Measurements from ENCODE around the gene MAB21L3.
"Not testable (repeated sequence)": the region's sequence is repeated elsewhere in the genome, so short reads cannot be mapped to it uniquely, and the experiment has no call there.

MAB21L3 gene

DNA sequence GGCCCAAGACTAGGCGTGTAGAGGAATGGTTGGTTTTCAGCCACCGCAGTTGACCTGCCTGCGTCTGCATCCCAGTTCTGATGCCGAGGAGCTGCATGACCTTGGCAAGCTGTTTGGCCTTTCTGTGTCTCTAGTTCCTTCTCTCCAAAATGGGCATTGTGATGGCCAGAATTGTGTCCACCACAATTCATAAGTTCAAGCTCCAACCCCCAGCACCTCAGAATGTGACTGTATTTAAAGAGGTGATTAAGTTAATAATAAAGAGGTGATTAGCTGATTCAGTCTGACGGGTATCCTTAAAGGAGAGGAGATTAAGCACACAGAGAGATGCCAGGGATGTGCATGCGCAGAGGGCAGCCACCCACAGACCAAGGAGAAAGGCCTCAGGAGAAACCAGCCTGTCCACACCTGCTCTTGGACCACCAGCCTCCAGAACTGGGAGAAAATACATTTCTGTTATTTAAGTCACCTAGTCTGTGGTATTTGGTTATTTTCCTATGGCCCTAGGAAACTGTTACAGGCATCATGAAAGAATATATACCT, 28.5 kb downstream of the MAB21L3 start:
- DNase-seq = no peak

DNA sequence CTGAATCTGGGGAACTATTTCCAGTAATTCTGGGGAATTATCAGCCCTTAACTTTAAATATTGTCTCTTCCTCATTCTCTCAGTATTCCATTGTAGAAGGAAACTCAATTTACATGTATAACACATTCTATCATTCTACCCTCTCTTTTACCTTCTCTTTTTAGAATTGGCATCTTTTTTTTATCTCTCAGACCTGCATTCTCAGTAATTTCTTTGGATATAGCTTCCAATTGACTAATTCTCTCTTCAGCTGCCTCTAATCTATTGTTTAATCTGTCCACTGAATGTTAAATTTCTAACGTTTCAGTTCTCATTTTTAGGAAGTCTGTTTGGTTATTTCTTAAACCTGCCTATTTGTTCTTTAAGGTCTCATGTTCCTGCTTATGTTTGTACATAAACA, 33.0 kb downstream of the MAB21L3 start:
- no peak for DNase-seq

DNA sequence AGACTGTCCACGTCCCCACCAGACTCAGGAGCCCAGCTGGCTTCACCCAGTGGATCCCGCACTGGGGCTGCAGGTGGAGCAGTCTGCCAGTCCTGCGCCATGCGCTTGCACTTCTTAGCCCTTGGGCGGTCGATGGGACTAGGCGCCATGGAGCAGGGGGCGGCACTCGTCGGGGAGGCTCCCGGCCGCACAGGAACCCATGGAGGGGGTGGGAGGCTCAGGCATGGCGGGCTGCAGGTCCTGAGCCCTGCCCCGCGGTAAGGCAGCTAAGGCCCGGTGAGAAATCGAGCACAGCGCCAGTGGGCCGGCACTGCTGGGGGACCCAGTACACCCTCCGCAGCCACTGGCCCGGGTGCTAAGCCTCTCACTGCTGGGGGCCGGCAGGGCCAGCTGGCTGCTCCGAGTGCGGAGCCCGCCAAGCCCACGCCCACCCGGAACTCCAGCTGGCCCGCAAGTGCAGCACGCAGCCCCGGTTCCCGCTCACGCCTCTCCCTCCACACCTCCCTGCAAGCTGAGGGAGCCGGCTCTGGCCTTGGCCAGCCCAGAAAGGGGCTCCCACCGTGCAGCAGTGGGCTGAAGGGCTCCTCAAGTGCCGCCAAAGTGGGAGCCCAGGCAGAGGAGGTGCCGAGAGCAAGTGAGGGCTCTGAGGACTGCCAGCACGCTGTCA, 35.4 kb downstream of the MAB21L3 start:
- DNase-seq = not testable (repeated sequence)

DNA sequence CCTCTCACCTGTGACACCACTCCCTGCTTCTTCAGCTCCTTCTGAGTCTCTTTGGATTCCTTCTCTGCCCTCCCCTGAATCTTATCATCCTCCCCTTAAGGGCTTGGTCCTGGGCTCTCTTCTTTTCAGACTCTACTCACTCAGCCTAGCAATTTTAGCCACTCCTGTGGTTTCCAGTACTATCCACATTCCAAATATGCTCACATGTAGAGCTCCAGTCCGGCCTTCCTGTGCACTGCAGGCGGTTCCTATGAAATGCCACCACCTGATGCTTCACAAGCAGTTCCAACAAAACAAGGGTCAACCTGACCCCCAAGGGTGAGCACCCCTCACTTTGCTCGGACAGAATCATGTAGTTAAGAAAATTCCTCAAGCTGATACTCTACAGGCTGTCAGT, 35.9 kb downstream of the MAB21L3 start:
- DNase-seq = no peak

DNA sequence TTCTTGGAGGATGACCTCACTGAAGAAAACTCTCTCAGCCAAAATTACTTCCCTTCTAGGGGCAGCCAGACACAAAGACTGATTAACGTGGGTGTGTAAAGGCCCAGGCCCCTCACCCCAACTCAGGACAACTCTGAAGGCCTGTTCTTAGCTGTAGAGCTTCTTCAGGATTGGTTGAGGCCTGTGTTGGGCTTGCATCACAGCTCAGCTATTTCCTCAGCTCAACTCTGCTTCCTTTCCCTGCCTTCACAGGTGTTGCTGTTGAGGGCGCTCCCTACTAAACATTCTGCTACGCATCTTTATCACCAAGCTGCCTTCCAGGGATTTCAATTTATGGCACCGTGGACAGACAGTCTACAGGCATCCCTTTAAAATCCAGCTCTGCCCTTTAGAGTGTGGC, 36.8 kb downstream of the MAB21L3 start:
- DNase-seq = no peak

DNA sequence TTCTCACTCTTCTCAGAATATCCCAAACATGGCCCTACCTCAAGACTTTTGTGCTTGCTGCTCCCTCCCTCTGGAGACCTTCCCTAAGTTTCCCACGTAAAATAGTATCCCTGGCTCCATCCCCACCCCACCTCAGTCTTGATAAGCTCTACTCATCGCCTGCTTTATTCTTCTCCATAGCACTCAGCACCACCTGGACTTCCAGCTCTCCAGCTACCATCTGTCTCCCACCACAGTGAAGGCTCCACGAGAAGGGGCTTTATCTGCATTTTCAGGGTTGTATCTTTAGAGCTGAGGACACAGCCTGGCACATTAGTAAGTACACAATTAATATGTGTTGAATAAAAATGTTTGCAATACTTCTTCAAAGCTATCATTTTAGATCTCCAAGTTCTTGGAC, 37.8 kb downstream of the MAB21L3 start:
- no peak for DNase-seq

DNA sequence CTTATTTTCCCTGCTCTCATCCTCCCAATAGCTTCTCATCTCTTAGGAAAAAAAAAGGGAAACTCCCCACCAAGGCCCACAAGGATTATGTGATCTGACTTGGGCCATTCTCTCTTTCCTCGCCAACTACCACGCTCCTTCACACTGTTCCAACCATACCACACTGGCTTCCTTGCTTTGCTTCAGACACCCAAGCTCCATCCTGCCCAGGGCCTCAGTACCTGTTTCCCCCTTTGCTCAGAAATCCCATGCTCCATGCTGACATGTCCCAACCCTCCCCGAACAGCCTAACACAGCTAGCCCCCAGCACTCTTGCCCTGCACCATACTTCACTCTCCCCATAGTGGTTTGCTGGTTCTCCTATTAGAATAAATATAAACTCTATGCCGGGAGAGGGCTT, 39.2 kb downstream of the MAB21L3 start:
- DNase-seq = no peak

DNA sequence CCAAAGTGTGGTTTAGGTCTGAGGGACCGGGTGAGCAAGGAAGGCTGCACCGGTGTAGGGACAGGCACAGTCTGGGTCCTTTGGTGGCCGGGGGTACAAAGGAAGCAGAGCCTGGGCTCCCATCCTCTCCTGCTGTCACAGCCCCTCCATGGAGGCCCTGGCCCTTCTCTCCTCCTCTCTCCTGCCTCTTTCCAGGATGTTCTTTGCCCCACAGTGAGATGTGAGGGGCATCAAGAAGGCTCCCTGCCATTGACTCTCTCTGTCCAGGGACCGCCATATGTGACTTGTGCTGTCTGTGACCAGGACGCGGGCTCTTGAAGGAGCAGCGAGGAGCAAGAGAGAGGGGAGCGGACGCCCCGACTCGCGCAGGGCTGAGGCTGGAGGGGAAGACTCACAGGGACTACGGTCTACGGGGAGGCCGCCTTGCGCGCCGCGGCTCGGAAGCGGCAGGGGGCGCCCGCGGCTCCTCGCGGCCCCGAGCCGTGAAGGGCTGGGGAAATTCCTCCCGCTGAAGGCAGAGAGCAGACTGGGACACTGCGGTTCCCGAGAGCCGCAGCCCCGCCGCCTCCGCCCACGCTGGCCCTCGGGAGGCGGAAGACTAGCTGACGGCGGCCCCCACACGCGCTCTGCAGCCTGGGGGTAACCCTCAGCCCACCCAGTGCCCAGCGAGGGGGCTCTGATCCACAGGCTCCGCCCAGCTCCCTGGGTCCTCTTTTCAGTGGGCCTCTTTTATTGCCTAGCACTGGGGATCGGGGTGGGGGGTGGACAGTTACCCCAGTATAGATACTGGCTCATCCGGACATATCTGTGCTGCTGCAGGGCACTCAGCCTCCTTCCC, 40.8 kb downstream of the MAB21L3 start:
- DNase-seq = peak; percentile 75 to 79

DNA sequence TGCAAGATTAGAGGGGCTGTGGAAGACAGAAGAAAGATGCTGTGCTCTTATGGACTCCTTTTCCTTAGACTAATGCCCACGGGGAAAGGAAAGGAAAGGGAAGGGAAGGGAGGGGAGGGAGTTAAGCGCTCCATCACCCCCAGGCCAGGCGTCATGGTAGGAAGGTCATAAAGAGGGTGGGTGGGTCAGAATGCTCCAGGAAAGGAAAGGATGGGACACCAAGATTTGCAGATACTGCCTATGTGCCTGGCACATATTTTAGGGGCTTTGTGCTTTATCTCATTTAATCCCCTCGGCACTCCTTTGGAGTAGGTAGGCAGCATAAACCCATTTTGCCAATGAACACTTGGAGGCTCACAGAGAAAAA, 41.4 kb downstream of the MAB21L3 start:
- no peak for DNase-seq

DNA sequence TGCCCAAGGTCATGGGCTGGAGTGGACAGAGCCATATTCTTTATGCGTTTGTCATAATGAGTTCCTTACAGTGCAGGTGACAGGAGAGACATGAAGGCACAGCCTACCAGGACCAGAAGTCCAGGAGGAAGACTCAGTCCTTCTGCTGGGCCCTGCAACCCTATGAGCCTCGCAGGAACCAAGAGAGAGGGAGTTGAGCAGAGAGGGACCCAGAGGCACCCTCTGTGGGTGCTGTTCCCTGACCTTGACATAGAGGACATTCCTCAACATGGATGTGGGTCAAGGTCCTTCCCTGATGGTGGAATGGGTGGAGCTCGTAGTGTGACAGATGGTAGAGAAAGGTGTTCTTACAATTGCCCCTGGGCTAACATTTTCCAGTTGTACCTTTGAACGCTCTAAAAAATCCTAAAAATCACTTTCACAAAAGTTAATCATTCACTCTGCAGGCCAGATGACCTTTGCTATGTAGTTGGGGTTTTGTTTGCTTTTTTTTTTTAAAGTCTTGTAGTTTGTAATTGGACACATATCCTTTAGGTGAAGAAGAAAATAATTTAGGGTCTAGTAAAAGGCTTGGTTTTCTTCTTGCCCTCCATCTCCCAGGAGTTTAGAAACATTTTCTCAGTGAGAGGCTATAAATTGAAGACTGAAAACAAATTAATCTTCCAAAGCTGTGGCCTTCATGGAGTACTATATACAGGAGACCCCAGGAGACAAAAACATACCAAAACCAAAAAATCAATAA, 41.9 kb downstream of the MAB21L3 start:
- DNase-seq = no peak

DNA sequence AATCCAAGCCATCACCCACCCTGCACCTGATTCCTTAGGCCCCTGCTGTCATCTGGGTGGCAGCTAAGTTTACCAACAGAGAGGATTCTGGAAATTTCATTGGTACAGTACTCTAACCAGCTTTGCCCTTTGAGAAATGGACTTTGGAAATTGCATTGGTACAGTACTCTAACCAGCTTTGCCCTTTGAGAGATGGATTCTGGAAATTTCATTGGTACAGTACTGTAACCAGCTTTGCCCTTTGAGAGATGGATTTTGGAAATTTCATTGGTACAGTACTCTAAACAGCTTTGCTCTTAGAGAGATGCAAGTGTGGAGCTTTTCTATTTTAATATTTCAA, 42.5 kb downstream of the MAB21L3 start:
- no peak for DNase-seq

DNA sequence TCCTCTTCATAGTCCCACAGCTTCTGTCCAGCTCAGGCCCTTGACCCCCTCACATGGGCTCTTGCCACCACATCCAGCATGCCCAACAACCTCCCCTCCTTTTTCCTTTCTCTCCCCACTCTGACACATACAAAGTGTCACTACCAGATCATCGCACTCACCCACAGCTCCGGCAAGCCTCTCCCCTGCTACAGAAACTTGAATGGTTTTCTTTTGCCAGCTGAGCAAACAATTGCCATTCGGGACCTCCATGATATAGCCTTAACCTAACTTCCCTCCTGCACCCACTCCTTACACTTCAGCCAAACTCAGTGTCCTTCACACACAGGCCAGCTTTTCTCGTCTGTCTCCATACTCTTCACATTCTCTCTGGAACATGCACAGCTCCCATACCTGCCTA, 43.3 kb downstream of the MAB21L3 start:
- no peak for DNase-seq

DNA sequence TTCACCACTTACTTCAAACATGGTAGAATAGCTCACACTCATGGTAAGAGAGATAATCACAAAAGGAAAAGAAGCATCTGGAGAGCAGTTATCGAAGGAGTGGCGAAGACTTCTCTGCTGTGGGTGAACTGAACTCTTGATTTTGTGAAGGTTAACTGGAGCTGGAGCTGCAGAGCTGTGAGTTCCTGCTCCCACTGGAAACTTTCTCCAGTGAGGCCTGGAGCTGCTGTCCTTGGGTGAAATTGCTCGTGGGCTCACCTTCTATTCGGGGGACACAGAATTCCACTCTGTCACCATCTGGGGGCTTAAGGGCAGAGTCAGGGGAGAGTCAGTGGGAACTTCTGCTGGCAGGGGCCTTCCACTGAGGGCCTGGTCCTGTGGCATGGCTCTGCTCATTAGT, 45.9 kb downstream of the MAB21L3 start:
- no peak for DNase-seq

DNA sequence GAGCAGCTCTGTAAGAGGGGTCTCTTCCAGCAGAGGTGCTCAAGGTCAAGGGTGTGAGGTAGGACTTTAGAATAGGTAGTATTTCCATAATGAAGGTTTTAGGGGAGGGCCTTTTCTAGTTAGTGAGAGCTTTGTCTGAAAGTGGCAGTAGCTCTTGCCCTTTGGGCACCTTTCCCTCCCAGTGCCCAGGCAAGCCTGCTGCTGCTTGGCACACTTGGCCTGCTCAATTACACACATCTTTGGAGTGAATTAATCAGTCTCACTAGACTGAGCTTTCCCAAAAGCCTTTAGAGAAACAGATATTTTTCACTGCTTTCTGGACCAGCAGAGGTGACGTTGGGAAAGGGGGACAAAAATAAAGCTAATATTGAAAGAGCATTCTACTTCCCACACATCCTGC, 48.0 kb downstream of the MAB21L3 start:
- DNase-seq = no peak

DNA sequence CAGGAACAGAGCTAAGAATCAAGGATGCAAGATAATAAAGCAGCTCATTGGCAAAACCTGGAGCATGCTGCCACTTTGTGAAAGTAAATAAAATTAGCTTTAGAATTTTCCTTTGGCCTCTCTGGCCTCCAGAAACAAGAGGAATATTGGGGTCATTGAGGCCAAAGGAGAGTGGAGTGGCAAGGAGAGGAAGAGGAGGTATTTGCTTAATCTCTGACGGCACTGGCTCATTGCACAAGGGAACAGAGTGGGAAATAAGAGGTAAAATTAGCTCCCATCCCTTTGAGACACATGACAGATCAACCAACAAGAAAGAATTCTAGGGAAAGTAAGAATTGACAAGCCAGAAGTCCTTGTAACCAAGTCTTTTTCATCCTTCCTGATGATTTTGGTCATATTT, 48.4 kb downstream of the MAB21L3 start:
- no peak for DNase-seq

DNA sequence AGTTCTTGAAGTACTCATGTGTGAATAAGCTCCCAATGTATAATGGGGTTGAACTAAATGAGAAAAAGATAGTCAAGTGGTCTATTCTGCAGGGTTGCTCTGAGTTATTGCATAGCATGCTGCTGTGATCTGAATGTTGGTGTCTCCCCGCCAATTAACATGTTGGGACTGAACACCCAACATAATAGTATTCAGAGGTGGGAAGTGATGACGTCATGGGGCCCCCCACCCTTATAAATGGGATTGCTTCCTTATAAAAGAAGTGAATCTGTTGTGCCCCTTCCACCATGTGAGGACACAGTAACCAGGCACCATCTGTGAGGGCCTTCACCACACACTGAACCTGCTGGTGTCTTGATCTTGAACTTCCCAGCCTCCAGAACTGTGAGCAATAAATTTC, 50.2 kb downstream of the MAB21L3 start:
- DNase-seq = no peak

DNA sequence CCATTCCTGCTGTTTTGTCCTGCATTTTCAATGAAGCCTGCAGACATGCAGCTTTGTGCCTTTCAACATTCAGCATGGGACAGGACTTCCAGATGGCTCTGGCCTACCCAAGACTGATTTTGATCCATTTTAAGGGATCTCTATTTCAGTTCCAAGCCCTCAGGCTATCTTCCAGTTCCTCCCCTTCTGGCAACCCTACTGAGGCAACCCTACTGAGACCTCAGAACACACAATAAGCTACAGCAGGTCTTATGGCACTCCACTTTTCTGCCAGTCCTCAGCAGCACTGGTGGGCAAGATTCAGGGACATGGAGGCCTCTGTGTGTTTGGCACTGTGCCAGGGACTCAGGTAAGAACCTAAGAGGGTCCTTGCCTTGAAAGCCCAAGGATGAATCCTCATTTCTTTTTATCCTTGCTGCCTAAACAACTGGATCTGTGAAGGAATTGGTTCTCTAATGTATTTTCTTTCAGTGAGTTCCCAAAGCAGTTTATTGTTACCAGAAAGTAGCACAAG, 50.7 kb downstream of the MAB21L3 start:
- no peak for DNase-seq

DNA sequence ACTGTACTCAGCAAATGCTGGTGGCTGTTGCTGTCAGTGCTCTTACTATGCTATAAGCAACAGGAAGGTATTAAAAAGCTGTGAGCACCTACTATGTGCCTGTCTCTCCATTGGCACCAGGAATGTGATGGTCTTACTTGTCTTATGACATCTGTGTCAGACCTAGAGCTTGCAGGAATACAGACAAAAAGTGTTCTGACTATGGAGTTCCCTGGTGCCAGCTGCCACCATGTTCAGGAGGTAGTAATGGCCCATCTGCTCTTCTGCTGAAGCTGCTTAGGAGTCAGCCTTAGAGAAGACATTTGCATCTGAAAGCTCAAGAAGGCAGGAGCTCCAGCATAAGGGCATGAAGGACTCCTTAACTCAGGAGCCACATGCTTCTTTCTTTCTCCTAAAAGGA, 52.3 kb downstream of the MAB21L3 start:
- DNase-seq = no peak

DNA sequence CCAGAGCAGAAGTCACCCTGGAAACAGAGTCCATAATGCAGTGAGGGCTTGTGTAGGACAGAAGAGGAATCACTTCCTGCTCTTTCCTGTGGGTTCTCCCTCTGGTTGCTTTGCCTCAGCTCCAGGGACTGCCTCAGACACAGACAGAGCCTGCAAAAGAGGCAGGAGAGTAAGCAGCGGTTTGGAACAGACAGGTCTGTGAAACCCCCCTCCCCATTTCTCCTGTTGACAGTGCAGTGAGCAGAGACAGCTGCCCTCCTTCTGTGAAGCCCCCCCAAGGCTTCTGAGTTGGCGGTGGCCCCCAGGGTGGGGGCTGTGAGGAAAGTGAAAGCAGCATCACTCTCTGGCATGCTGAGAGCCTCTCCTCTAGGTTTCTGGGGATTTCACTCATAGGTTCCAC, 53.0 kb downstream of the MAB21L3 start:
- no peak for DNase-seq

DNA sequence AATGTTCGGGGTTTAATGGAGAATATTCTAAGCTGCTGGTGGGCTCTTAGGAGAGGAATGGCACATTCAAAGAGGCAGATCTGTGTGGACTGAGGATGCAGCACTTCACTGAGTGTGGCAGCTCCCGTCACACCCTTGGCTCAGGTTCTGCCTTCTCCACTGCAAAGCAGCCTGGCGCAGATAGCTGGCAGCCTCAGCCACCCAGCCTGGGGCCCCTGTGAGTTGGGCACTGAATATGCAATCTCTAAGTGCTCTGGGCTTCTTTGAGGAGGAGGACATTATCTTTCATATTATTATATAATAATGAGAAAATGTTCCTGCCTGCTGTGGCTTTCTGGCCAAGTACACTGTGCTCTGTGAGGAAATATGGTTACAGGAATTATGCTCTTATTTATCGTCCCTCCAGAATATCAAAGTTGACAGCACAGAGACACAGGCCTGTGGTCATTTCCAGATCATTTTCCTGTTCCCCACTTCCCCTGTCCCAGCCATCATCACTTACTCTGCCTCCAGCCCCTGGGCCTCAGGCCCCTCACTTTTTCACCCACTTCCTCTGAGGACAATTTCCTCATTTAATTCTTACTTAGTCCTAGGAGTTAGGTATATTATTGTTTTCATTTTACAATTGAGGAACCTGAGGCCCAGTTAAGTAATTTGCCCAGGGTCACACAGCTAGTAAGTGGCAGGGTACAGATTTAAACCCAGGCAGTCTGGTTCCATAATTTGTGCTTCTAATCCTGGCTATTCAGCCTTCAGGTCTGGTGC, 53.6 kb downstream of the MAB21L3 start:
- DNase-seq = no peak

DNA sequence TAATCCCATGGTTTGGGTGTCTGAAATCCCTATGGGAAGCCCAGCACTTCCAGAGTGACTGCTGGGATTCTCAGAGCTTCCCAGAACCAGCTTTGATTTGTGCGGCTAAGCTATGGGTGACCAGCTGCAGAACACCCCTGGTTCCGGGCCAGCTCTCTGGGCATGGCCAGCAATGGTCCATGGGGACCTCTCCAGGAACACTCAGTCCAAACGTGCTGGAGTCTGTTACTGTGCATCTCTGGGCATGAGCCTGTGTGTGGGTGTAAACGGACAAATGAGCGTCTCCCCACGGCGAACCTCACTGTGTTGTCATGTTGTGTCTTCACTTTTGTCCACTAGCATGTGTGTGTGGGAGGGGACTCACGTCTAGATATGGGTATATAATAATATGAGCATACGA, 54.4 kb downstream of the MAB21L3 start:
- no peak for DNase-seq

DNA sequence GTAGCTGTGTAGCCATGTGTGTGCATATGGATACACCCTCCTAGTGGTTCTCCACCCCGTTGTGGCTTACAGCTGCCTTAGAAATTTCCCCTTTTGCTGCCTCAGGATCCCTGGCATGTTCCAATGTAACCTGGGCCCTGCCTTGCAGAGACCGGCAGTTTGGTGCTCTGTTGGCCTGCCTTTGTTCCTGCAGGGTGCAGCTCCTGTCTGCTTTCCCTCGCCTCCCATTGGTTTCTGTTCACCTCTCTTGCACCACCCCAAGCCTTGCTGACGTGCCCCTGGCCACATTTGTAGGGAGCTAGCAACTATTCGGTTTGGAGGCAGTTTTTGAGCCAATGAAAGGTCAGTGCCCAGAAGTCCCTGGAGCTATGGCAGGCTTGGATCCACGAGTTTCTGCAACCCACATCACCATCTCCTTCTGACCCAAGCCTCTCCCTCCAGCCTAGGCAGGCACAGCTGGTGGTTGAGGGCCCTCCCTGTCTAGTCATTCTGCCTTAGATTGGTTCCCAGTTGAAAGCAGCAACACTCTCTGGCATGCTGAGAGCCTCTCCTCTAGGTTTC, 54.9 kb downstream of the MAB21L3 start:
- no peak for DNase-seq

DNA sequence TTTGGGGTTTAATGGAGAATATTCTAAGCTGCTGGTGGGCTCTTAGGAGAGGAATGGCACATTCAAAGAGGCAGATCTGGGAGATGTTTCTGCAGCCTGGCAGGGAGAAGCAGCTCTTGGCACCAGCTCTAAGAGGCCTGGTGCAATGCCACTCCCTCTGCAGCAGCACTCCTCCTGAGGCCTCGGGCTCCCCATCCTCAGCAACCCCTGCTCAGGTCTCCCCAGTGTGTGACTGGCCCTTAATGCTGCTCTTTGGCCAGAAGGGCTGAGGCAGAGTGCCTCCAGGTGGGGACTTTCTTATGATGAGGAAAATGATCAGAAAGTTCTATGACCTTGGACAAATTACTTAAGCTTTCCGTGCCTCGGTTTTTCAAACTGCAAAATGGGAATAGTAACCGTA, 55.5 kb downstream of the MAB21L3 start:
- DNase-seq = no peak

Measured in stimulated activated CD4-positive, alpha-beta T cell treated with anti-CD3 and anti-CD28 coated beads, Interleukin-4, amount 100 ng/mL, for 4 hours (primary cell).